Measurements from ENCODE around the gene STOX2.

DNA sequence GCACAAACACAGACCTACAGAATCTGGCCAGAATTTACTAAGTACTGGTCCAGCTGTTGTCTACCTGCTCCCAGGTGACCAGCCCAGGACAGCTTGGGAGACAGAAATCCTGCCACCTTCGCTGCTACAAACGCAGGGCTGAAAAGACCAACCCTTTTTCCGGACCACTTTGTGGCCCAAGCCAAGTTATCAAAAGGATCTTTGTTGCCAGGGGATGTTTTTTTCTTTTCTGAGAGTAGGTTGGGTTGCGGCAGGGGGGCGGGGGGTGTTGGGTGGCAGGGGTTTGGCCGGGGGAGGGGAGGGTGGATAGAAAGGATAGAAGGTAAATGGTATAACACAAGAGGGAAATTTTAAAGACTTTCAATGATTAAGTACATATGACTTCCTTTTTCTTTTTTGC, 63.4 kb downstream of the STOX2 start:
- no peak for TF ChIP-seq CTCF (IDR thresholded peaks at IDR 0.05; ENCODE audit: low read length)
- no peak for TF ChIP-seq EZH2 (IDR thresholded peaks at IDR 0.05; ENCODE audit: borderline replicate concordance, low read length)

Measured in OCI-LY1 (cell line).